Hindlimb muscle (tissue), 1 donor: Measurements from ENCODE around the gene OR10R2. TPM values are rescaled to one million over a fixed set of nuclear protein-coding genes. Genes with fewer than 3 reads are reported as not detected.

Source experiments
- polyA plus RNA-seq: library from polyadenylated mRNA; unstranded; fragments of 120-200 nt; gene quantifications from one replicate; pipeline ENCODE4 v1.2.1, GENCODE V29; 2013; ENCODE audit not compliant: insufficient read length

Gene OR10R2
- polyA plus RNA-seq, 1 donor = not detected

Other genes starting within 250 kb of the OR10R2 start
- gene CD1A, start 217.8 kb upstream of the OR10R2 start, polyA plus RNA-seq = not detected
- gene CD1C, start 182.3 kb upstream of the OR10R2 start, polyA plus RNA-seq = 0.86 TPM
- not detected for gene CD1B, start 140.7 kb upstream of the OR10R2 start, polyA plus RNA-seq
- gene CD1E, start 118.3 kb upstream of the OR10R2 start, polyA plus RNA-seq = 0.32 TPM
- gene OR10T2, start 72.8 kb upstream of the OR10R2 start, polyA plus RNA-seq = not detected
- not detected for gene OR10K2, start 46.0 kb upstream of the OR10R2 start, polyA plus RNA-seq
- gene OR10K1, start 10.4 kb upstream of the OR10R2 start, polyA plus RNA-seq = not detected
- gene OR6Y1, start 82.2 kb downstream of the OR10R2 start, polyA plus RNA-seq = not detected
- gene OR6P1, start 98.4 kb downstream of the OR10R2 start, polyA plus RNA-seq = not detected
- gene OR10X1, start 107.7 kb downstream of the OR10R2 start, polyA plus RNA-seq = not detected
- gene OR10Z1, start 133.0 kb downstream of the OR10R2 start, polyA plus RNA-seq = 0.10 TPM
- gene SPTA1, start 214.5 kb downstream of the OR10R2 start, polyA plus RNA-seq = 5.9 TPM
- gene OR6K2, start 228.4 kb downstream of the OR10R2 start, polyA plus RNA-seq = not detected
- gene OR6K3, start 248.5 kb downstream of the OR10R2 start, polyA plus RNA-seq = not detected